Progenitor cell of endocrine pancreas (in vitro differentiated cells): Measurements from ENCODE around the gene C14orf39. TPM values are rescaled to one million over a fixed set of nuclear protein-coding genes. Genes with fewer than 3 reads are reported as not detected.
"Not testable (repeated sequence)": the region's sequence is repeated elsewhere in the genome, so short reads cannot be mapped to it uniquely, and the experiment has no call there.

ENCODE experiments used
- DNase-seq: peaks from one replicate; pipeline ENCODE4 v3.0.0; 2021; ENCODE audit warnings: low spot score; ENCODE audit not compliant: unreplicated experiment
- H3K27ac Mint-ChIP-seq: 2 replicates; pipeline ENCODE4 v1.8.0; 2021; ENCODE audit warnings: mild to moderate bottlenecking, moderate library complexity, mixed read lengths
- H3K27me3 Mint-ChIP-seq: 2 replicates; pipeline ENCODE4 v1.8.0; 2021; ENCODE audit warnings: mixed read lengths
- H3K36me3 Mint-ChIP-seq: 2 replicates; pipeline ENCODE4 v1.8.0; 2022; ENCODE audit warnings: mixed read lengths; ENCODE audit not compliant: insufficient read depth
- H3K4me1 Mint-ChIP-seq: 2 replicates; pipeline ENCODE4 v1.8.0; 2021; ENCODE audit warnings: low read depth, mixed read lengths
- H3K4me3 Mint-ChIP-seq: 2 replicates; pipeline ENCODE4 v1.8.0; 2021; ENCODE audit warnings: low read depth, mild to moderate bottlenecking, moderate library complexity, mixed read lengths
- H3K9me3 Mint-ChIP-seq: 2 replicates; pipeline ENCODE4 v1.8.0; 2021; ENCODE audit warnings: low read depth, mixed read lengths
- CTCF ChIP-seq: fragments of 200-600 bp; sonication (generic); IDR thresholded peaks from one replicate; pipeline ENCODE4 v1.5.0; 2021; ENCODE audit warnings: antibody characterized with exemption, mild to moderate bottlenecking; ENCODE audit not compliant: unreplicated experiment
- total RNA-seq: library from RNA; stranded (reverse); gene quantifications from 2 replicates; pipeline ENCODE4 v1.2.1, GENCODE V29; 2021

C14orf39 gene
- total RNA-seq, 1 donor from 2014 or later, result 1.4 TPM

GRCh38 chr14:60455875-60456274 lies 30.0 kb downstream of the C14orf39 start:
- H3K4me3 Mint-ChIP-seq, result no peak overlapping the region
- no peaks in the 10 kb centered on the region for H3K36me3 Mint-ChIP-seq
- H3K27ac Mint-ChIP-seq, result no peak overlapping the region
- H3K9me3 Mint-ChIP-seq, result no peaks in the 10 kb centered on the region
- no peaks in the 10 kb centered on the region for H3K4me1 Mint-ChIP-seq
- no peak for TF ChIP-seq CTCF
- DNase-seq, result no peak
- H3K27me3 Mint-ChIP-seq, result peaks cover 6% of the 10 kb centered on the region

DNA sequence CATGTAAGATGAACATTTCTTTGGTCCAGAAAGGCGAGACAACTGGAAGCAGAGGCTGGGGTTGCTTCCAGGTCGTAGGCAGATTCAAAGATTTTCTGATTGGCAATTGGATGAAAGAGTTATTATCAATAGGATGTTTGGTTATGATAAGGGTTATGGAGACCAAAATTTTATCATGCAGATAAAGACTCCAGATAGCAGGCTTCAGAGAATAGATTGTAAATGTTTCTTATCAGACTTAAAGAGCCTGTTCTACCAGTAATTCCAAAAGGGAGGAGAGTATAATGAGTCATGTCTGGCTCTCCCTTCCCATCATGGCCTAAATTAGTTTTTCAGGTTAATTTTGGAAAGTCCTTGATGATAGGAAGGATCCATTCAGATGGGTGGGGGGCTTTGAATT lies 55.6 kb downstream of the C14orf39 start:
- TF ChIP-seq CTCF, result no peak
- Mint-ChIP-seq H3K4me3 (no peak overlapping the region), H3K27me3 (no peaks in the 10 kb centered on the region), H3K4me1 (peaks cover 2% of the 10 kb centered on the region), H3K27ac (no peak overlapping the region), H3K9me3 (peaks cover 21% of the 10 kb centered on the region), H3K36me3 (no peaks in the 10 kb centered on the region)
- no peak for DNase-seq

DNA sequence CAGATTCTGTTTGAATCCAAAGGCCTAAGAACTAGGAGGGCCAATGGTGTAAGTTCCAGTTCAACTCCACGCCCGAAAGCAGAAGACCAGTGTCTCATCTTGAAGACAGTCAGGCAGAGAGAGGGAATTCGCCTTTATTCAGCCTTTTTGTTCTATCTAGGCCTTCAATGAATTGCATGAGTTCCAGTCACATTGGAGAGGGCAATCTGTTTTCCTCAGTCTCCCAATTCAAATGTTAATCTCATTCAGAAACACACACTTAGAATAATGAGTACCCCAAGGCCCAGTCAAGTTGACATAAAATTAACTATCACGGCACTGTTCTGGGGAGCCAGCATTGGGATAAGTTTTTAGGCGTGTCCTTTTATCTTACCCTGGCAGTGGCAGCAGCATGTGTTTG lies 65.8 kb downstream of the C14orf39 start:
- Mint-ChIP-seq H3K4me3 (no peak overlapping the region), H3K27me3 (no peaks in the 10 kb centered on the region), H3K4me1 (no peaks in the 10 kb centered on the region), H3K36me3 (no peaks in the 10 kb centered on the region), H3K27ac (no peak overlapping the region), H3K9me3 (peaks cover 4% of the 10 kb centered on the region)
- no peak for DNase-seq
- no peak for TF ChIP-seq CTCF

GRCh38 chr14:60397550-60397949 lies 88.3 kb downstream of the C14orf39 start:
- not testable (repeated sequence) for H3K36me3 Mint-ChIP-seq, H3K4me3 Mint-ChIP-seq, DNase-seq, H3K27ac Mint-ChIP-seq, H3K9me3 Mint-ChIP-seq, H3K27me3 Mint-ChIP-seq, H3K4me1 Mint-ChIP-seq

GRCh38 chr14:60396718-60397343 lies 89.0 kb downstream of the C14orf39 start:
- Mint-ChIP-seq H3K4me3 (no peak overlapping the region), H3K27me3 (no peaks in the 10 kb centered on the region), H3K27ac (no peak overlapping the region), H3K9me3 (peaks cover 7% of the 10 kb centered on the region), H3K36me3 (peaks cover 2% of the 10 kb centered on the region), H3K4me1 (no peaks in the 10 kb centered on the region)
- DNase-seq, result no peak
- TF ChIP-seq CTCF, result no peak

Other genes with a start within 250 kb of the C14orf39 start
- gene PPM1A, start 236.8 kb downstream of the C14orf39 start, total RNA-seq, result 43.1 and 46.3 TPM in 2 replicates
- not detected in 2 replicates for gene SIX6, start 23.1 kb upstream of the C14orf39 start, total RNA-seq
- gene SIX1, start 163.4 kb upstream of the C14orf39 start, total RNA-seq, result 0.79 and 1.0 TPM in 2 replicates
- 20.4 and 21.7 TPM in 2 replicates for gene SIX4, start 238.3 kb upstream of the C14orf39 start, total RNA-seq
- gene MNAT1, start 248.7 kb upstream of the C14orf39 start, total RNA-seq, result 51.1 and 54.1 TPM in 2 replicates